HepG2 (cell line): ENCODE data around the gene AUTS2. TPM values are rescaled to one million over a fixed set of nuclear protein-coding genes. Genes with fewer than 3 reads are reported as not detected.

Experiments used
- ATAC-seq: fragments of 200-7000 bp; cut with Tn5 transposase; 3 replicates; pipeline ENCODE4 v1.9.1; 2020; ENCODE audit warnings: mild to moderate bottlenecking, moderate library complexity
- BruUV-seq: library from RNA; stranded (reverse); fragments of 400-500 nt; replicated peaks from 2 replicates; lab custom pipeline; 2021; lab: Mats Ljungman, UMichigan
- CTCF ChIA-PET: fragments of 300-600 bp; formaldehyde crosslinking; extraction: SDS; loops from one replicate; lab custom pipeline; 2021; ENCODE audit warnings: low total read pairs, inconsistent platforms, low intra/inter-chr PET ratio; lab: Yijun Ruan, JAX
- POLR2A ChIA-PET: fragments of 350-600 bp; sonication (Branson Sonifier 250); formaldehyde crosslinking; loops from one replicate; lab custom pipeline; 2020; ENCODE audit warnings: antibody characterized with exemption, inconsistent platforms; lab: Yijun Ruan, JAX
- DNase-seq: peaks from one replicate; pipeline ENCODE4 v3.0.0-alpha.2; 2015; ENCODE audit warnings: low spot score
- FAIRE-seq: peaks from 3 replicates; lab custom pipeline; 2011; peaks lifted over from hg19 to GRCh38; lab: Jason Lieb, UNC
- H2AFZ ChIP-seq: one replicate; pipeline ENCODE4 v1.6.1; 2011; ENCODE audit warnings: low read length, inconsistent platforms
- H3K27ac ChIP-seq: fragments of 300-600 bp; 3 replicates; pipeline ENCODE4 v1.8.0; 2011; ENCODE audit warnings: mixed run types, mild to moderate bottlenecking, mixed read lengths, low read length, inconsistent platforms; ENCODE audit not compliant: insufficient read depth; ENCODE audit errors: extremely low read length
- H3K27me3 ChIP-seq, 2 experiments: fragments of 200-600 bp in 1 of 2; 2 replicates in 1 of 2; 3 replicates in 1 of 2; pipeline versions ENCODE4 v1.6.0 to v1.8.0; 2011; ENCODE audit warnings: low read length in 2 of 2, mild to moderate bottlenecking in 2 of 2, moderate library complexity in 2 of 2, inconsistent platforms in 1 of 2; ENCODE audit not compliant: insufficient read depth in 2 of 2, control insufficient read depth in 1 of 2
- H3K36me3 ChIP-seq, 2 experiments: fragments of 200-600 bp in 1 of 2; replicated peaks in 1 of 2; 2 replicates in 1 of 2; 3 replicates in 1 of 2; pipeline versions ENCODE4 v1.5.1 to v1.8.0; 2011; ENCODE audit warnings: low read length in 2 of 2, inconsistent platforms in 1 of 2; ENCODE audit not compliant: insufficient read depth in 2 of 2, control insufficient read depth in 1 of 2
- H3K4me1 ChIP-seq: 2 replicates; pipeline ENCODE4 v1.5.1; 2012; ENCODE audit warnings: low read length, inconsistent platforms; ENCODE audit not compliant: insufficient read depth
- H3K4me2 ChIP-seq: 2 replicates; pipeline ENCODE4 v1.6.0; 2011; ENCODE audit warnings: low read depth, low read length, inconsistent platforms
- H3K4me3 ChIP-seq, 3 experiments: fragments of 200-600 bp in 1 of 3; sonication (generic), shearing (Covaris generic) in 1 of 3; replicated peaks in 1 of 3; 2 replicates each; pipeline ENCODE4 v1.5.1; 2011 to 2016; ENCODE audit warnings: low read length in 3 of 3, inconsistent platforms in 2 of 3, low read depth in 2 of 3, mild to moderate bottlenecking in 2 of 3, control low read depth in 1 of 3, mixed read lengths in 1 of 3; ENCODE audit not compliant: insufficient read depth in 1 of 3
- H3K79me2 ChIP-seq: one replicate; pipeline ENCODE4 v1.6.1; 2011; ENCODE audit warnings: low read length, inconsistent platforms; ENCODE audit not compliant: insufficient read depth
- H3K9ac ChIP-seq: 2 replicates; pipeline ENCODE4 v1.6.0; 2011; ENCODE audit warnings: mild to moderate bottlenecking, low read depth, low read length, inconsistent platforms; ENCODE audit not compliant: insufficient read depth
- H3K9me3 ChIP-seq: 2 replicates; pipeline ENCODE4 v1.5.1; 2012; ENCODE audit warnings: mild to moderate bottlenecking, low read length
- H4K20me1 ChIP-seq: 2 replicates; pipeline ENCODE4 v1.6.0; 2011; ENCODE audit warnings: inconsistent platforms, mild to moderate bottlenecking, low read length, moderate library complexity; ENCODE audit not compliant: insufficient read depth
- ATRX ChIP-seq: sonication (generic); formaldehyde crosslinking; IDR thresholded peaks from 2 replicates; pipeline ENCODE4 v1.4.0; 2020; ENCODE audit warnings: missing genetic modification reagents, borderline replicate concordance
- CENPT ChIP-seq: sonication (generic); formaldehyde crosslinking; IDR thresholded peaks from 2 replicates; pipeline ENCODE4 v1.8.0; 2022; ENCODE audit warnings: low read depth, mild to moderate bottlenecking, moderate library complexity, missing genetic modification reagents
- ELF3 ChIP-seq: IDR thresholded peaks from 2 replicates; pipeline ENCODE4 v1.6.1; 2016; ENCODE audit warnings: missing genetic modification reagents, missing compliant biosample characterization
- GATAD2A ChIP-seq: IDR thresholded peaks from 2 replicates; pipeline ENCODE4 v1.6.1; 2016
- MAFF ChIP-seq: IDR thresholded peaks from 2 replicates; pipeline ENCODE4 v1.6.1; 2011; ENCODE audit warnings: low read depth, low read length, improper control_type of control experiment
- MBD4 ChIP-seq: IDR thresholded peaks from 2 replicates; pipeline ENCODE4 v1.6.1; 2012; ENCODE audit warnings: low read length, inconsistent platforms, borderline replicate concordance
- NCOA1 ChIP-seq: sonication (generic); formaldehyde crosslinking; IDR thresholded peaks from 2 replicates; pipeline ENCODE4 v1.9.0; 2021; ENCODE audit warnings: missing genetic modification reagents
- POLR2AphosphoS5 ChIP-seq: IDR thresholded peaks from 2 replicates; pipeline ENCODE4 v1.6.1; 2012; ENCODE audit warnings: low read depth, low read length
- TMF1 ChIP-seq: sonication (generic); formaldehyde crosslinking; IDR thresholded peaks from 2 replicates; pipeline ENCODE4 v1.8.1; 2022; ENCODE audit warnings: low read depth, missing genetic modification reagents
- ZNF205 ChIP-seq: IDR thresholded peaks from 2 replicates; pipeline ENCODE4 v1.6.1; 2018; ENCODE audit warnings: missing biosample characterization, missing genetic modification reagents
- ZNF253 ChIP-seq: sonication (generic); formaldehyde crosslinking; IDR thresholded peaks from 2 replicates; pipeline ENCODE4 v1.8.0; 2022; ENCODE audit warnings: mild to moderate bottlenecking, missing genetic modification reagents, borderline replicate concordance
- ZNF430 ChIP-seq: sonication (generic); formaldehyde crosslinking; IDR thresholded peaks from 2 replicates; pipeline ENCODE4 v1.9.0; 2021; ENCODE audit warnings: mild to moderate bottlenecking, missing genetic modification reagents
- ZNF652 ChIP-seq: IDR thresholded peaks from 2 replicates; pipeline ENCODE4 v1.6.1; 2016; ENCODE audit warnings: low read depth, borderline replicate concordance
- ZNF747 ChIP-seq: sonication (generic); formaldehyde crosslinking; IDR thresholded peaks from 2 replicates; pipeline ENCODE4 v1.8.1; 2023; ENCODE audit warnings: missing genetic modification reagents, mild to moderate bottlenecking, borderline replicate concordance
- ZSCAN29 ChIP-seq: sonication (generic); formaldehyde crosslinking; conservative IDR thresholded peaks from 2 replicates; pipeline ENCODE4 v1.4.0; 2020; ENCODE audit warnings: mild to moderate bottlenecking, missing genetic modification reagents
- WGBS: methylation state at CpG from one replicate; pipeline ENCODE4 v1.1.6; 2017; ENCODE audit warnings: low lambda C conversion rate; 5-methylcytosine and 5-hydroxymethylcytosine counted together
- in situ Hi-C: cut with HindIII; loops from 2 replicates; pipeline ENCODE4 v1.10.0; 2017; ENCODE audit warnings: low pct_unique_long_range_greater_than_20kb; ENCODE audit not compliant: extremely low pct_ligation_motif_present
- intact Hi-C: fragments of 100-400 bp; cut with micrococcal nuclease; formaldehyde crosslinking; loops from one replicate; pipeline ENCODE4 v1.10.0; 2022; ENCODE audit not compliant: unreplicated experiment
- polyA plus RNA-seq, 8 experiments: library from polyadenylated mRNA; depleted of rRNA in 3 of 8; stranded (reverse) in 7 of 8; unstranded in 1 of 8; fragments of >200 nt; fragmentation: Illumina TruSeq in 4 of 8; extraction: Trizol in 4 of 8; gene quantifications; 2 replicates each; pipeline versions ENCODE4 v1.2.1 to v1.2.3, GENCODE V29; 2011 to 2016; ENCODE audit warnings: low read depth in 4 of 8, missing spikeins in 1 of 8, mixed read lengths in 1 of 8; ENCODE audit not compliant: insufficient read depth in 1 of 8
- total RNA-seq, 5 experiments: library from RNA; depleted of rRNA; stranded (reverse); fragments of >200 nt; fragmentation: Illumina TruSeq; extraction: Trizol; gene quantifications; 2 replicates each; pipeline ENCODE4 v1.2.3, GENCODE V29; 2016; ENCODE audit warnings: low read depth in 1 of 5
- TF ChIP-seq, protein P1 (sequence below): sonication (generic); formaldehyde crosslinking; IDR thresholded peaks from 2 replicates; pipeline ENCODE4 v1.4.0; 2020; ENCODE audit warnings: low read depth, mild to moderate bottlenecking, missing genetic modification reagents
- TF ChIP-seq, protein P2 (sequence below): sonication (generic); formaldehyde crosslinking; IDR thresholded peaks from 2 replicates; pipeline ENCODE4 v1.4.0; 2020; ENCODE audit warnings: mild to moderate bottlenecking, missing genetic modification reagents
- TF ChIP-seq, protein P3 (sequence below): IDR thresholded peaks from 2 replicates; pipeline ENCODE4 v1.6.1; 2016; ENCODE audit warnings: missing compliant biosample characterization, missing genetic modification reagents, borderline replicate concordance
- TF ChIP-seq, protein P4 (sequence below): sonication (generic); formaldehyde crosslinking; IDR thresholded peaks from 2 replicates; pipeline ENCODE4 v1.8.1; 2022; ENCODE audit warnings: low read depth, mild to moderate bottlenecking, missing genetic modification reagents

The AUTS2 gene
- total and polyA plus RNA-seq, 2 of the 13 experiments (the other 11 are each of a cell fraction or from before 2014, with no cell fraction given): 0.38 TPM; not detected in 1

DNA sequence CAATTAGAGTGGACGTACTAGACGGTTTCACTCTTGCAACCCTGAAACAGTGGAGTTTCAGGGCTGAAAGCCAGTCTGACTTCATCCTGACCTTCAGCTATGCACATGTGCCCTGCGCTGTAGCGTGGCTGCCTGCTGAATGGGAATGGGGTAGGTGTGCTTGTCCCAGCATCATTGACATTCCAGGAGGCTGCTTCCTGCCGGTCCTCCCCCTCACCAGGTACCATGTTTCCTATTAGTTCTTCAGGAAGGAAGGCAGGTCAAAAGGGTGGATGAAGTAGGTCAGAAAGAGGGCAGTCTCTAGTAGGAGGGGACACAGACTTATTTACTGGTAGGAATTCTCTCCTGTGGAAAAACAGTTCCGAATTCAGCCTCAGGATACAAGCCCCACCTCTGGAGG is 981.9 kb downstream of the AUTS2 start:
- FAIRE-seq (no peak), DNase-seq (no peak), ATAC-seq (no peak)
- H4K20me1 ChIP-seq: no peaks in the 10 kb centered on the region
- H3K4me3 ChIP-seq: no peak overlapping the region
- H3K79me2 ChIP-seq: no peaks in the 10 kb centered on the region
- intact Hi-C loops: no loop called here
- WGBS: 83% methylated on average over 5 of the region's 6 CpGs
- H2AFZ ChIP-seq: no peak overlapping the region
- no peaks in the 10 kb centered on the region for H3K9me3 ChIP-seq
- no peaks in the 10 kb centered on the region for H3K4me1 ChIP-seq
- no peak overlapping the region for H3K4me2 ChIP-seq
- BruUV-seq: no TSS peak
- TF ChIP-seq, protein P1, sequence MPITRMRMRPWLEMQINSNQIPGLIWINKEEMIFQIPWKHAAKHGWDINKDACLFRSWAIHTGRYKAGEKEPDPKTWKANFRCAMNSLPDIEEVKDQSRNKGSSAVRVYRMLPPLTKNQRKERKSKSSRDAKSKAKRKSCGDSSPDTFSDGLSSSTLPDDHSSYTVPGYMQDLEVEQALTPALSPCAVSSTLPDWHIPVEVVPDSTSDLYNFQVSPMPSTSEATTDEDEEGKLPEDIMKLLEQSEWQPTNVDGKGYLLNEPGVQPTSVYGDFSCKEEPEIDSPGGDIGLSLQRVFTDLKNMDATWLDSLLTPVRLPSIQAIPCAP (CRISPR knock-in tag): no peak
- TF ChIP-seq ZNF652 (CRISPR knock-in tag) (no peak), ZSCAN29 (CRISPR knock-in tag) (no peak), POLR2AphosphoS5 (no peak), NCOA1 (no peak), ZNF205 (CRISPR knock-in tag) (no peak), MAFF (no peak), ATRX (no peak), ZNF747 (CRISPR knock-in tag) (no peak), ELF3 (CRISPR knock-in tag) (no peak), CENPT (CRISPR knock-in tag) (no peak), TMF1 (CRISPR knock-in tag) (no peak), GATAD2A (CRISPR knock-in tag) (no peak), MBD4 (no peak), ZNF430 (CRISPR knock-in tag) (no peak), ZNF253 (CRISPR knock-in tag) (no peak)
- TF ChIP-seq, protein P2, sequence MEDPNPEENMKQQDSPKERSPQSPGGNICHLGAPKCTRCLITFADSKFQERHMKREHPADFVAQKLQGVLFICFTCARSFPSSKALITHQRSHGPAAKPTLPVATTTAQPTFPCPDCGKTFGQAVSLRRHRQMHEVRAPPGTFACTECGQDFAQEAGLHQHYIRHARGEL (CRISPR knock-in tag): no peak
- TF ChIP-seq, protein P3, sequence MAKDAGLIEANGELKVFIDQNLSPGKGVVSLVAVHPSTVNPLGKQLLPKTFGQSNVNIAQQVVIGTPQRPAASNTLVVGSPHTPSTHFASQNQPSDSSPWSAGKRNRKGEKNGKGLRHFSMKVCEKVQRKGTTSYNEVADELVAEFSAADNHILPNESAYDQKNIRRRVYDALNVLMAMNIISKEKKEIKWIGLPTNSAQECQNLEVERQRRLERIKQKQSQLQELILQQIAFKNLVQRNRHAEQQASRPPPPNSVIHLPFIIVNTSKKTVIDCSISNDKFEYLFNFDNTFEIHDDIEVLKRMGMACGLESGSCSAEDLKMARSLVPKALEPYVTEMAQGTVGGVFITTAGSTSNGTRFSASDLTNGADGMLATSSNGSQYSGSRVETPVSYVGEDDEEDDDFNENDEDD (CRISPR knock-in tag): no peak
- TF ChIP-seq, protein P4, sequence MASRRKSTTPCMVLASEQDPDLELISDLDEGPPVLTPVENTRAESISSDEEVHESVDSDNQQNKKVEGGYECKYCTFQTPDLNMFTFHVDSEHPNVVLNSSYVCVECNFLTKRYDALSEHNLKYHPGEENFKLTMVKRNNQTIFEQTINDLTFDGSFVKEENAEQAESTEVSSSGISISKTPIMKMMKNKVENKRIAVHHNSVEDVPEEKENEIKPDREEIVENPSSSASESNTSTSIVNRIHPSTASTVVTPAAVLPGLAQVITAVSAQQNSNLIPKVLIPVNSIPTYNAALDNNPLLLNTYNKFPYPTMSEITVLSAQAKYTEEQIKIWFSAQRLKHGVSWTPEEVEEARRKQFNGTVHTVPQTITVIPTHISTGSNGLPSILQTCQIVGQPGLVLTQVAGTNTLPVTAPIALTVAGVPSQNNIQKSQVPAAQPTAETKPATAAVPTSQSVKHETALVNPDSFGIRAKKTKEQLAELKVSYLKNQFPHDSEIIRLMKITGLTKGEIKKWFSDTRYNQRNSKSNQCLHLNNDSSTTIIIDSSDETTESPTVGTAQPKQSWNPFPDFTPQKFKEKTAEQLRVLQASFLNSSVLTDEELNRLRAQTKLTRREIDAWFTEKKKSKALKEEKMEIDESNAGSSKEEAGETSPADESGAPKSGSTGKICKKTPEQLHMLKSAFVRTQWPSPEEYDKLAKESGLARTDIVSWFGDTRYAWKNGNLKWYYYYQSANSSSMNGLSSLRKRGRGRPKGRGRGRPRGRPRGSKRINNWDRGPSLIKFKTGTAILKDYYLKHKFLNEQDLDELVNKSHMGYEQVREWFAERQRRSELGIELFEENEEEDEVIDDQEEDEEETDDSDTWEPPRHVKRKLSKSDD (CRISPR knock-in tag): no peak
- no peaks in the 10 kb centered on the region; a peak in 2 of 5 replicates for H3K27me3 ChIP-seq
- in situ Hi-C loops: no loop called here
- CTCF ChIA-PET: no interaction called here
- no peak overlapping the region for H3K9ac ChIP-seq
- H3K36me3 ChIP-seq: no peaks in the 10 kb centered on the region
- POLR2A ChIA-PET: no interaction called here
- H3K27ac ChIP-seq: no peak overlapping the region
